ENCODE results near the gene CD2BP2.
"Not testable (repeated sequence)": the region's sequence is repeated elsewhere in the genome, so short reads cannot be mapped to it uniquely, and the experiment has no call there.

CD2BP2 gene

DNA sequence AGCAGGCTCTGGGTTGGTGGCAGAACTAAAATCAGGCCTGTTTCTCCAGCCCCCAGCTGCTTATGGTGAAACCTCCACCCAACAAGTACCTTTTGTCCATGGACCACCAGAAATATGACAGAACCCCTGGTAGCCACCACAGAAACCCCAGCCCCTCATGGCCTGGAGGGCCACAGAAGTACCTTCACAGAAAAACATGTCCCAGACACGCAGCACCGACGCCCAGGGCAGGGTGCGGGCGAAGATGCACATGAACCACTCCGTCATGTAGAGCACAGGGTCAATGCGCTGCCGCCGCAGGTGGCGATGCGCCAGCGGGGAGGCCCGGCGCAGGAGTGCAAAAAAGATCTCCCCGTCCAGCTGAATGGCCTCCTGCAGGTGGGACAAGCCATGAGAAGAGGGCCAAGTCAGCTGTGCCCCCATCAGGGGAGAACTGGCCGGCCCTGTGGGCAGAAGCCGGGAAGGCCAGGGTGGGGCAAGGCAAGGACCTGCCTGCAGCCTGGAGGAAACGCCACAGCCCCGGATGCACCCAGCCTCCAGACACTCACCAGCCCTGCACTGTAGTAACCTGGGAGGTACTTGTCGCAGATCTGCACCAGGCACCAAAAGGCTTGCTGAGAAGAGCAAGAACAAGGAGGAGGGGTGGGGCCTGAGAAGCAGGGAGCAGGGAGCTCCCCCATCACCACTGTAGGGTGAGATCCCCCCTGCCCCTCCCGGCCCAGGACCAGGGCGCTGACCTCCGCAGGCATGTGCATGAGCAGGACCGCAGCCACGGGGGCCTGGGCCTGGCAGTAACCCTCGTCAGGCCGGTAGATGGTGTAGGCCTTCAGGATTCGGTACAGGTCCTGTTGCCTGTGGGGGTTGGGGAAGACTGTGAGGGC, 4.1 kb upstream of the CD2BP2 start:
- no peak for DNase-seq

- no peak for DNase-seq
These were observed 3.4 kb upstream of the CD2BP2 start for GRCh38 chr16:30358577-30358936.

DNA sequence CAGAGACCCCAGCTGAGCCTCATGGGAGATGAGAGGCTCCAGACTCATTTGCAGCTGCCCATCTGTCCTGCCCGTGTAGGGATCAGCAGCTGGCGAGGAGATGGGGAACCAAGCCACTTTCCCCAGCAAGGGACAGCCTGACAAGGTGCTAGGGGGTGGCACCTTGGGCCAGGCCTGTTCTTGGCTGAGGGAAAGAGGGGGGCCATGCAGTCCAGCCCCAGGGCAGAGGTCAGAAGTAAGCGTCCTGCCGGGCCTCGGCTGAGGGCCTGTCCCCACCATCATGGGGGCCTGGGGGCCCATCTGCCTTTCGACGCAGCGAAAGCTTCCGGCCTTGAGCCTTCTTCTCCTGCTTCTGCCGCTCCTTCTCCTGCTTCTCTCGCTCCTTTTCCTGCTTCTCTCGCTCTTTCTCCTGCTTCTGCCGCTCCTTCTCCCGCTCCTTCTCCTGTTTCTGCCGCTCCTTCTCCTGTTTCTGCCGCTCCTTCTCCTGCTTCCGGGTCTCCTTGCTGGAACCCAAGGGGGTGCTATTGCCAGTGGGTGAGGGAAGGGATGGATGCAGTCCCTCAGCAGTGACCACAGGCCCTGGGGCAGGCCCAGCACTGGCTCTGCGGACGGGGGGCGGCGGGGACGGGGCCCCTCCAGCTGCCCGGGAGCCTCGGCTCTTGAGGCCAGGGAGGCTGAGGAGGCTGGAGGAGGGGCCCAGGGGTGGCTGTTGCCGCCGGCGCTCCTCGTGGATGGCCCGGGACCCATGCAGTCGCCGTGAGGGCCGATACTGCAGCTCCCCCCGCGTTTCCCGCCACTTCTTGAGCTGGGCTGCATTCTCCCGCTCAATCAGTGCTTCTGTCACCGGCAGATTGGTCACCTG, 2.8 kb upstream of the CD2BP2 start:
- DNase-seq, result no peak

GRCh38 chr16:30357085-30357714, 2.1 kb upstream of the CD2BP2 start:
- DNase-seq, result no peak

DNA sequence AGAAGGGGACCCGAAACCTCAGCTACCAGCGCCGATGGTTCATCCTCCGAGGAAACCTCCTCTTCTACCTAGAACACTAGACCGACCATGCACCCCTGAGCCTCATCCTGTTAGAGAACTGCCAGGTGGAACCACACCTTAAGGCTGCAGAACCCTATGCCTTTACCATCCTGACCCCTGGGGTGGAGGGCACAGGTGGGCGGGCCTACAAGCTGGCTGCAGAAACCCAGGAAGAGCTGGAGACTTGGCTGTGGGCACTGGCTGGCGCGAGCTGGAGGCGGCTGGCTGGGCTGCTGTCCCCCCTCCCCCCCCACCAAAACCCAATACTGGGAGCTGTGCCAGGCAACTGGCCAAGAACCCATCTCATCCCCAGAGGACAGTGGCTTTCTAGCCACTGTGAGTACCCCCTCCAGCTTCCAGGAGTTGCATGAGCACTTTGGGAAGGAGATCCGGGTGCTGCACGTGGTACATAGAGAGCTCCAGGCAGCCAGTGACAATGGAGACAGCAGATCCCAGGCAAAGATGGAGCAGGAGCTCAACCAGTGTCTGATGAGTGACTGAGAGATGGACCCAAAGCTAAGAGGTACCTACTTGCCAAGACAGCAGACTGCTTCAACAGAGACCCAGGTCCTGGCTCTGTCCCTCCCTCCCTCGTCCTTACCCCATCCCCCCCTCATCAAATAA, 1.4 kb upstream of the CD2BP2 start:
- peak; percentile 52 for DNase-seq

DNA sequence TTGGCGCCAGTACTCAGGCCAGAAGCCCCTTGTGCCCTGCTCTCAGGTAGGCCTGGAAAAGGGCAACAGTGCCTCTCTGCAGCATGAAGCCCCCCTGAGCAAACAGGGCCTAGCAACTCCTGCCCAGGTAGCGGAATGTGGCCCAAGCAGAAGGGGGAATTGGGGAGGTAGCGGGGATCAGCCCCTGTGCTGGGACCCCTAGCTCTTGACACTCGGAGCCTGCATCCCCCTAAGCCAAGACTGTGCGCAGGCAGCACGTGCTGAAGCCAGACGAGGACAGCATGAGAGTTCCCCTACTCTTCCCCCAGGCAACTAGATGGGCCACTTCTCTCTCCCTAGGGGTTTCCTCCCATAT, 823 bp upstream of the CD2BP2 start:
- peak; percentile 17 for DNase-seq

DNA sequence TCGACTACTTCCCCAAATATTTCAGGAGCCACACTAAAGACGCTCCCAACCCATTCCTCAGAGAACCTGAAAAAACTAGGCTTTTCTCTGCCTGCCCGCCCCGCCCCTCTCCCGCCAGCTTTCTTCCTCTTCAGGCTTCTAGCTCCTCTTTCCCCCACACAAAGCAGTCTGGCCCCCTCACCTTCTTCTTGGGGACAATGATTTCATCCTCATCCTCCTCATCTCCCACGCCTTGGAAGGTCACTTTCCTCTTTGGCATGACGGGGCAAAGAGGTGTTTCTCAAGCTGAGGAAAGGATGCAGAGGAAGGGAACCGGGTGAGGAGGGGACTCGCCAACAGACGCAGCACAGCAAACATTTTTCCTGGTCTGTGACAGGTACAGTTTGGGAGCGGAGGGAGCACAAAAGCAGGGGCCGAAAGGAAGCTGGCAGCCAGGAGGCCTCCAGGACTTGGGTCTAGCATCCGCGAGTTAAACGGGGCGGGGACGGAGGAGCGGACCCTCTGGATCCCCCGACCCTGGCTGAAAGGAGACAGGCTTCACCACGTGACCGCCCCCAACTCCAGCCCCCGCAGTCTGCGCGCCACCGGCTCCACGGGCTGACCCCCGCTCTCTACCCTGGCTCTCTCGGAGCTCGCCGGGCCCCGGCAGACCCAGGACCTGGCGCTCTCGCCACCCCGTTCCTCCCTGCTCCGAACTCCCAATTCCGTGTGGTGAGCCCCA, 525 bp downstream of the CD2BP2 start:
- DNase-seq, result no peak

GRCh38 chr16:30353438-30354129, 1.5 kb downstream of the CD2BP2 start:
- DNase-seq, result no peak

- no peak for DNase-seq
These were observed 2.4 kb downstream of the CD2BP2 start for GRCh38 chr16:30352488-30353401.

DNA sequence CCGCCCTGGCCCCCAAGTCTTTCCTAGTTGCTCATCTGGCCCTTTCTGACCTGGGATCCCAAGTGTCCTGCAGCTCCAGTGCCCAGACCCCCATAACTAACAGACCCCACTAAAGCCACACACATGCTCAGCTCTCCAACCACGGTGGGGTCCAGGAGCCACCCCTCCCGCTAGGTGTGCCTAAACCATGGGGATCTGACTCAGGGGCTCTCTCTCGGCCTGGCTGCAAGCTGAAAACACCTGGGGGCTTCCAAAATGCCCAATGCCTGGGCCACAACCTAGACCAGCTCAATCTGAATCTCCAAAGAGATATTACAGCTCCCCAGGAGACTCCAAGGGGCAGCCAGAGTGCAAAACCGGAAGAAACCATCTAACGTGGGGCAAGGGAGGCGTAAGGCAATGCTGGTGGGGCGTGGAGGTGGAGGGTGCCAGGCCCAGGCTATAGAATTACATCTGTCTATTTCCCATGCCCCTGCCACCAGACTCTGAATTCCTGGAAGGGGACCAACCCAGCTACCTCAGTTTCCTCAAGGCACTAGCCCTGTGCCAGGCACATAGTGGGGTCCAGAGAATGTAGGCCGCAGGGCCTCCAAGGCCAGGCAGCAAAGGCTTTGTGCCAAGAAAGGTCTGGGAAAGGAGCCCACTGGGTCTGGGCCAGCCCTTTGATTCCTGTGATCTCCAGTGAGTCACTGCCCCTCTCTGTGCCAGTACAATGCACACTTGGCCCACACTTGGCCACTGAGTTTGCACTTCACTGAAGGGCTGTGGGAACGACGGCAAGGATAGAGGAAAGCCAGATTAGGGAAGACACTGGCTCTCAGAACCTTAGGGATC, 3.3 kb downstream of the CD2BP2 start:
- peak; percentile 5 for DNase-seq

DNA sequence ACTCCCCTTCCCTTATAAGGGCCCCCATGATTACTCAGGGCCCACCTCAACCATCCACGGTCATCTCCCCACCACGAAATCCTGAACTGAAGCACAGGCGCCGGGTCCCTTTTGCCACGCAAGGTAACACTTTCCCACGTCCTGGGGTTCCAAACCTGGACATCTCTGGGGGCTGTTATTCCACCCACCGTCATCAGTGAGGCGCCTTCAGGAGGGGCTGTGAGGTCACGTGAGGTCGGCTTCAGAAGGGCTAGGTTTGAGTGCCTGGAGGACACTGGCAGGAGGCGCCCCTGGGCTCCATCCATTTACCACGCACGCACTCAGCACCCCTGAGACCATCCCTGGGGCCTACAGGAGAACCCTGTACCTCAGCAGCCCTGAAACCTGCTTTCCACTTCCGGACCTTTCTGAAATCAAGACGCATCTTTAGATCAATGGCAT, 4.1 kb downstream of the CD2BP2 start:
- DNase-seq, result no peak

DNA sequence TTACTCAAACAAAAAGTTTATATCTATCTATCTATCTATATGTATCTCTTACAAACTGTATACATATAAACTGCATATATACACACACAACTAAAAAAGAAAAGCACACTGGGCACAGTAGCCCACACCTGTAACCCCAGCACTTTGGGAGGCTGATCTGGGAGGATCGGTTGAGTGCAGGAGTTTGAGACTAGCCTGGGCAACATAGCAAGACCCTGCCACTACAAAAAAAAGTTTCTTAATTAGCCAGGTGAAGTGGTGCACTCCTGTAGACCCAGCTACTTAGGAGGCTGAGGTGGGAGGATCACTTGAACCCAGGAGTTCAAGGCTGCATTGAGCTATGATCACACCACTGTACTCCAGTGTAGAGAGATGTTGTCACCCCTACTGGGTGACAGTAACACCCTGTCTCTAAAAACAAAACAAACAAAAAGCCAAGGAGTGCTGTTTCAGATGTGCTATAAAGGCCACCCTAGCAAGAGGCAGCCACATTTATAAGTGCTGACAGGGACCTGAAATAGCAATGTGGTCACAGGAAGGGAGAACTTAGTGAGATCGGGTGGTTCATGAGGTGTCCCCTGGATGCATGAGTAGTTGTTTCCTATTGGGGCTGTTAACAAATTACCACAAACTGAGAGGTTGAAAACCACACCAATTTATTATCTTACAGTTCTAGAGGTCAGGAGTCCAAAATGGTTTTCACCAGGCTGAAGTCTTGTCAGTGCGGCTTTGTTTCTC, 4.8 kb downstream of the CD2BP2 start:
- DNase-seq, result no peak

- no peak for DNase-seq
These were observed 5.4 kb downstream of the CD2BP2 start for GRCh38 chr16:30349675-30350074.

DNA sequence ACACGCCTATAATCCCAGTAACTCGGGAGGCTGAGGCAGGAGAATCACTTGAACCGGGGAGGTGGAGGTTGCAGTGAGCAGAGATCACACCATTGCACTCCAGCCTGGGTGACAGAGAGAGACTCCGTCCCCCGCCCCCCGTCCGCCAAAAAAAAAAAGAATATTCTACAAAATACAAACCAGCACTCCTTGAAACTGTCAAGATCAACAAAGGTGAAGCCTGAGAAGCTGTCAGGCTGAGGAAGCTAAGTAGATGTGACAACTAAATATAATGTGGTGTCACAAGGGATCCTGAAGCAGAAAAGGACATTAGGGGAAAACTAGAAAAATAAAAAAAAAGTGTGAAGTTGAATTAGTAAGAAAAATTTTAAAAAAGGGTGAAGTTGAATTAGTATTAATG, 6.2 kb downstream of the CD2BP2 start:
- no peak for DNase-seq

DNA sequence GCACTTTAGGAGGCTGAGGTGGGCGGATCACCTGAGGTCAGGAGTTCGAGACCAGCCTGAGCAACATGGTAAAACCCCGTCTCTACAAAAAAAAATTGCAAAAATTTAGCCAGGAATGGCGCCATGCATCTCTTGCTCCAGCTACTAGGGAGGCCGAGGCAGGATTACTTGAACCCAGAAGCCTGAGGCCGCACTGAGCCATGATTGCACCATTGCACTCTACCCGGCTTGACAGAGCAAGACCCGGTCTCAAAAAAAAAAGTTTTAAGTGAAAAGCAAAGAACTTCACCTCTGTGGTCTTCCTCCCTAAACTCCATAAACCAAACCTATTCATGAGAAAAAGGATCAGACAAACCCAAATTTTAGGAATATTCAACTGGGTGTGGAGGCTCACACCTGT, 7.0 kb downstream of the CD2BP2 start:
- DNase-seq, result no peak

- DNase-seq, result no peak
These were observed 8.8 kb downstream of the CD2BP2 start for GRCh38 chr16:30346286-30346685.

DNA sequence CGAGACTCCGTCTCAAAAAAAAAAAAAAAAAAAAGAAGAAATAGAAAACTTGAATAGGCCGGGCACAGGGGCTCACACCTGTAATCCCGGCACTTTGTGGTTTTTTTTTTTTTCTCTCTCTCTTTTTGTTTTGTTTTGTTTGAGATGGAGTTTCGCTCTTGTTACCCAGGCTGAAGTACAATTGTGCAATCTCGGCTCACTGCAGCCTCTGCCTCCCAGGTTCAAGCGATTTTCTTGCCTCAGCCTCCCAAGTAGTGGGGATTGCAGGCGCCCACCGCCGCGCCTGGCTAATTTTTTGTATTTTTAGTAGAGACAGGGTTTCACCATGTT, 11.7 kb downstream of the CD2BP2 start:
- DNase-seq, result not testable (repeated sequence)

DNA sequence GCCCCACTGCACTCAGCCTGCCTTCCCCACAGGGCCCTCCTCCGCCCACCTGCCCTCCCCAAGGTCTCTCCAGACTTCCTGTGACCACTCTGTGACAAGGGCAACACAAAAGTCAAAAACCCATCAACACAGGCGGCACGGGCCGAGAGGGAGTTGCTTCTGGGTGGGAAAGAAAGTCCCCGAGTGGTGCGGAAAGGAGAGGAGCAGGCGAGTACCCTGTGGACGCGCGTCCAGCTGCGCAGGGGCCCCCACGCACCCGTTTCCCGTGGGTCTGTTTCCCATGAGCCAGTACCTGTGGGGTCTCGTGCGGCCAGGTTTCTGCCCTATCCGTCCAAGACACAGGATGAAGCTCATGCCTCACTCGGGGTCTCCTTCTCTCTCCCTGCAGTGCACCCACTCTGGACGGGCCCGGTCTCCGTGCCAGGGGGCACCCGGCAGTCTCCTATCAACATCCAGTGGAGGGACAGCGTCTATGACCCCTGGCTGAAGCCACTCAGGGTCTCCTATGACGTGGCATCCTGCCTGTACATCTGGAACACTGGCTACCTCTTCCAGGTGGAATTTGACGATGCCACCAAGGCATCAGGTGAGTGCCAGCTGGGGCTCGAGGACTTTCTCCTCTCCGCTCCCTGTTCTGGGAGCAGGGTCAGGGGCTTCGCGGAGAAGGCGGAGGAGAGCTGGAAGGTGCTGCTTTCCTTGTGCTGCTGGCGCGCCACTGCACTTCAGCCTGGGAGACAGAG, 12.2 kb downstream of the CD2BP2 start:
- DNase-seq, result no peak

Measured in NCI-H2029 treated with DMSO at 0.1 percent for 48 hours (cell line).